Lung microvascular endothelial cell (primary cell): ENCODE measurements around the gene STPG2. TPM values are rescaled to one million over a fixed set of nuclear protein-coding genes. Genes with fewer than 3 reads are reported as not detected.

Experiments
- DNase-seq, 2 donors: peaks; one replicate each; pipeline versions ENCODE4 v3.0.0 to v3.0.0-alpha.2; 2010; ENCODE audit warnings: low read depth in 2 of 2
- total RNA-seq: library from RNA; depleted of rRNA; stranded (reverse); fragments of >200 nt; gene quantifications from 2 replicates; pipeline ENCODE4 v1.2.1, GENCODE V29; 2014

The STPG2 gene
- total RNA-seq = under 0.01 TPM in 1 of 2 replicates, not detected in the other

DNA sequence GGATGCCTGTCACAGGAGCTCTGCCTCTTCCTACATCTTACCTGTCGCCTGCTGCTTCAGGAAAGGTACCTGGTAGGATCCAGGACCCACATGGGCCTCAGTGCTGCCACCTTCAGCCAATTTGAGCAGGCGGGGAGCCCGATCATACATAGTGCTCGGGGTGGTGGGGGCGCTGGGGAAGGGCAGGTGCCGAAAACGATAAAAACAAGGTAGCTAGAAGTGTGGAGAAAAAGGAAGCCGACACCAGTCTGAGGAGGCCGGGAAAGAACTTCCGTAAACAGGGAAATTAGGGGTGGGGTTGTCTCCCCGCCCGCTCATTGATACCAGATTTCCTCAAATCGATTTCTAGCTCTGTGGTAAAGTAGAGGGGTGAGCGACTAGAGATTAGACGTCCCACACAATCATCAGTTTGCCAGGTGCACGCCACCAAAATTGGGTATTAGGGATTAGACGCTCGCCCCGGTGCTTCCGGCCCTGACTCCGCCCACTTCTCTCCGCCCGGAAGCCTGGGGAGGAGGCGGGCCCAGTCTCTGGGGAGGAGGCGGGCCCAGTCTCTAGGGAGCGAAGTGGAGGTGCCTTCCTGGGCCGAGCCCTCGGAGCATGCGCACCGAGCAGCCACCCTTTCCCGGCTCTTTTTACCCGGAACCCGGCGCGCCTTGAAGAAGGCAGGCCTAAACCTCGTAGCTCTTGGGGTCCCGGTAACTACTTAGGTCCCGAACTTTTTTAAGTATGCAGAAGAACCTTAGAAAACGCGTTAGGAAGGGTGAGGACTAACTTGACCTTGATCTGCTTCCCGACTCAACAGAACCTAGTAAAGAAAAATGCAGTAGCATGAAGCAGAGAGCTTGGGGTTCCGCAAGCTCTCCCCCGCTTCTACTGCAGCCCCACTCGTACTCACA, at the start of gene STPG2:
STPG2 (minus strand) TSS at position 476 of the 899 bp plus-strand sequence.
- peak; percentile 77 to 90 for DNase-seq

DNA sequence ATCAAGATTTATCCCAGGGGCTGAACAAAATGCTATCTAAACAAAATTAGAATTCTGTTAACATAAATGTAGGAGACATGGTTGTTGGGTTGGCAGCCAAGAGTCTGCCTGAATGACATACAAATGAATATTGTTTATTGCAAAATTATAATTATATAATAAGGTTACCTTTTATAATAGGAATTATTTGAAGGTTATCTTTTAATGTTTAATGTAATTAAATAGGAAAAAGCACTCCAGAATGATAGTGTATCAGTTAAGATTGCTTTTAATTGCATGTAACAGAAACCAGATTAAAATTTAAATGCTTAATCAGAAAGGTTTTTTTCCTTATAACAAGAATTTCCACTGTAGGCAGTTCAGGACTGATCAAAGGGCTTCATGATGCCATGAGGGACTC, 42.0 kb upstream of the STPG2 start:
- no peak for DNase-seq

DNA sequence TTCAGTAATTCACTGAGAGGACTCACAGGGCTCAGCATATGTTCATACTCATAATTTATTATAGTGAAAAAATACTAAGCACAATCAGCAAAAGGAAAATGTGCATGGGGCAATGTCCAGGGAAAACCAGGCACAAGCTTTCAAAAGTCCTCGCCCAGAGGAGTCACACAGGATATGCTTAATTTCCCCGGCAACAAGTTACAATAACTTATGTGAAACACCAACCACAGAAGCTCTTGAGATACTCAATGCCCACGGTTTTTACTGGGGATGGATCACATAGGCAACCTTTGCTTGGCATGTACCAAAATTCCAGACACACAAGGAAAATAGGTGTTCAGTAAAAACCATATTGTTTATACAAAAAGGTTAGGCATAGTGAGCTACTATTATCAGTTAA, 38.5 kb upstream of the STPG2 start:
- DNase-seq = peak; percentile 18 to 32

DNA sequence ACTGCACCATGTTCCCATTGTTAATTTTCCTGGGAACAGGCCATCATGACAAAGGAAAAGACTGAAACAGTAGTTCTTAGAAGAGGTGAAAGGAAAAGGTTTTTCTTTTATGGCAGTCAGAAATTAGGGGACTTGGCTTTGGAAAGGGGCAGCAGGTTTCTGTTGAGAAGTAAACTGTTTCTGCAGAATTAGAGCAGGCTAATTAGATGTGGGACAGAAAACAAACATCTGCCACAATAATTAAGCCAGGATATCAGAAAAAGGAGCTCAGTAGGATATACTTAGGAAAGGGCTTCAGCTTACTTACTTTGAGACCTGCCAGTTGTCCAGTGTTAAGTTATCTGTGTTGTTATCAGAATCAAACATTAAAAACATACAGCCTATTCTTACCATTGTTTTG, 36.7 kb upstream of the STPG2 start:
- no peak for DNase-seq

DNA sequence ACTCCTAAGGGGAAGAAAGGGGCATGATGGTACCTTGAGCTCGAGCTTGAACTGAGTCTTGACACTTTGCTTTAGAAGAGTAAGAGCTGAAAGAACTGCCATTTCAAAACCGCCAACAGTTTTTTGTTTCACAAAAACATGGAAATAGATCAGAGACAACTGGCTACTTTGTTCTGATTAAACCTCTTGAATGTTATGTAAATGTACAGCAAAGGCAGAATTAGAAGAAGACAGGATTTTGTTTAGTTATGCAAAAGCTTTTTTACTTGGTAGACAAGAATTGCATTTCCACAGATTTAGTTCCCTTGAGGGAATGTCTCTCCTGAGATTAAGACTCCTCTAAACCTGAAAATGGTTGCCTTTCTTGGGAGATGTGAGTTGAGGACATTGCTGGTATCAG, 33.3 kb upstream of the STPG2 start:
- DNase-seq = no peak

DNA sequence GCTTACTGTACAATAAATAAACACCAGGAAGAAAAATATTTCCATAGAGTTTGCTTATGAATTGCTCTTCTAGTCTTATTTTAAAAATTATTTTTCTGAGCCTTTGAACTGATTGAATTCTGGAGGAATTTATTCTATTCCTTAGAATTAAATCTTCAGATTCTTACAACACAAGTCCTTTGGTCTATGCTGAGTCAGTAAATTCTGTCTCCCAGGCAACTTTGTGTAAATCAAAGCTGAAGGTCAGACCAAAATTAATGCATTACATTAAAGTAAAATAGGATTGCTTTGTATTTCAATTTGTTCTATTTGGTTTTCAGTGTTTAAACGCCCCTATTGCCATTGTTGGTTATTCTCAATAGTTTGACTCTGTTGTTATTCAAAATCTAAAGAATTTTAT, 26.8 kb upstream of the STPG2 start:
- no peak for DNase-seq

DNA sequence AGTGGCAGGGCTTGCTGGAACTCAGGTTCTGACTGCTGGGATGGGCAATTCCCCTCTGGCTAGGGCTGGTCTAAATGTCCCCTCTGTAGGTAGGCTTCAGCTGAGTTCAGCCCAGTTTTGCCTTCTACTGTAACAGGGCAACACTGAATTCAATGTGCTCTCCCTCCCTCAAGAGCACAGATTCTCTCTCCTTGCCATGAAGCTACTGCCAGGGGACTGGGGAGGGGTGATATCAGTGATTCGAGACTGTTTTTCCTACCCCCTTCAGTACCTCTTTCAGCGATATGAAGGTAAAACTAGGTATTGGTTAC, 23.4 kb upstream of the STPG2 start:
- DNase-seq = no peak

DNA sequence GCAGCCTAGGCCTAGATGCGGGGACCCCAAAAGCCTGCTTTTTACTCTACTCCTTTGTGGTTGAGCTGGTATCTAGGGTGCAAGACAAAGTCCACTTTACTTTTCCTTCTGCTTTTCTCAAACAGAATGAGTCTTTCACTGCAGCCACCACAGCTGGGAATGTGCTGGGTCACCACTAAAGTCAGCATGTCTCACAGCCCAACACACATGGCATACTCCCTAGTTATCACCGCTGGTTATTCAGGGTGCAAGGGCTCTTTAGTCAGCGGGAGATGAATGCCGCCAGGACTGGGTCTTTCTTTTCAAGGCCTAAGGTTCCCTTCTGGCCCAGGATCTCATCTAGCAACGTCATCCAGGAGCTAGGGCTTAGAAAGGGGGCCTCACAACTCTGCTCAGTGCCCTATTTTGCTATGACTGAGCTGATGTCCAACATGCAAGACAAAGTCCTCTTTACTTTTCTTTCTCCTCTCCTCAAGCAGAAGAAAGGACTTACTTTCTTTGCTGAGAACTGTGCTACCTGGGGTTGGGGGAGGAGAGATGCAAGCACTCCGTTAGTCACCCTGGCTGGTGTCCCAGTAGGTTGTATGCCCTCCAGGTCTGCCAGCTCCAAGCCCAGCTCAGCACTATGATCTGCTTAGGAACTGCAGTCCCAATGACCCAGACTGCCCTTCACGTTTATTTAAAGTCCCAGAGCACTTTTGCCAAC, 22.9 kb upstream of the STPG2 start:
- DNase-seq = no peak

DNA sequence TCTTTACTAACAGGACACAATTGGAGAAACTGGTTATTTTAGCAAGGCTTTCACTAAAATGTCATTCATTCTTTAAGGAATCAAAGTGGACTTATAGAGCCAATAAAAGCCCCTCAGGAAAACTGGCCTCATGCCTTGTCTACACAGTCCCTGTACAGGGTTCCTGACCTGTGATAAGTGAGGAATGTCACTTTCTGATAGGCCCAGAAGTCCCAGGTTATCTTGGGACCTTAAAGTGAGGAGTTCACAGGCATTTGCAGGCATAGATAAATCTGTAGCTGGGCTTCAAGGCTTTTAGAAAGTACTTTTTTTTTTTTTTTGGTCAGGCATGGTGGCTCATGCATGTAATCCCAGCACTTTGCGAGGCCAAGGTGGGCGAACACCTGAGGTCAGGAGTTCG, 19.4 kb upstream of the STPG2 start:
- no peak for DNase-seq

DNA sequence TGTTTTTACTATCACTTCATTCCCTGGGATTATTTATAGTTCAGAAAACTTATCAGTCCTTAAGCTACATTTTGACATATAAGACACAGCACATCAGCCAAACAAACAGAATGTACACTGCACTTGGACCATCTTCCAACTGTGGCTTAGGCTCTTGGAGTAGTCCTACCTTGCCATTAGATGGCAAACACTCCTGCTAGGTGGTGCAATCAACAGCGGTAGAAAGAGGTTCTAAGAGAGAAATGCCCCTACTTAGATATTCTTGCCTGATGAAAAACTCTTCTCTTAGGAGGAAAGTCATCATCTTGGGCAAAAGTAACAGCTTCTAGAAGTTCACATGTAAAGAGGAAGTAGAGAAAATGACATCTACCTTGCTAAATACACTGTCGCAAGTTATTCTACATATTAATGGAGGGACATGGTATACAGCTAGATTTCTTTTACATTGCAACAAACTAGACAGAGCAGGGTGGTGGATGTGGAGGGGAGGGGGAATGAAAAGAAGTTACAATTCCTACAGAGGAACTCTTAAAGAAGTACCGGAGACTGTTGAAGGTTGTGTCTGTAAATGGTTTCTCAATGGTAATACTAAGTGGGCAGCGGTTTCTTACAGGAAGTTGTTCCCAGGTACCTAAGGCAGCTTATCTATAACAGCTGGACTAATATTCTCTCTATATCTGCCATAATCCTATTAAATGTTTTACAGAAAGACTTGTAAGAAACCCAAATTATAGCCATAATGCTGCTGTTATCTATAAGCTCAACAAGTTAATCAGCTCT, 8.1 kb upstream of the STPG2 start:
- DNase-seq = no peak

DNA sequence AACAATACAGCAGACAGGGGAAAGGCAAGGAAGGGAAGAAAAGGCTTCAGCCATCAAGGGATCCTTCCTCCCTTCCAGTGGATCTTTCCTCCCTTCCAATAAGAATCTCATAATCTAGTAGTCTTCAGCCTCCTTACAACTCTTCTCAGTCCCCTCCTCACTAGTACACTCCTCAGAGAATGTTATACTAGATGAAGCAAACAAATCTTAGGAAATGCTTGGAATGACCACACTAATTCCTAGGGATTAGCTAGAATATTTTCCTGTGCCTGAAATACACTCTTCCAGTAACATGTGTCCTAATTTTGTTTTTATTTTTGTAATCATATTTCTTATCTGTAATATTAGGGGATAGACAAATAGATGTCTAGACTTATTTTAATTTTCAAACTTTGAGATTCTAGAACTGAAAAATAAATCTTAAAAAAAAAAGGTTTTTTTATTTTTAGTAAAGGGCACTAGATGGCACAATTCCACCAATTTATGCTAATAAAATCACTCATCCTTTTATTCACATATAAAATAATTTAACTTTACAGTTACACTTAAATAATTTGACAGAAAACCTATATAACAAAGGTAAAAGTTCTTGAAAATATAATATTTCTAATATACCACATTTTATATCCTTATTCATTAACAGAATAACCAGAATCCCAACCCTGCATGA, 7.0 kb upstream of the STPG2 start:
- DNase-seq = peak; percentile 14 to 31

DNA sequence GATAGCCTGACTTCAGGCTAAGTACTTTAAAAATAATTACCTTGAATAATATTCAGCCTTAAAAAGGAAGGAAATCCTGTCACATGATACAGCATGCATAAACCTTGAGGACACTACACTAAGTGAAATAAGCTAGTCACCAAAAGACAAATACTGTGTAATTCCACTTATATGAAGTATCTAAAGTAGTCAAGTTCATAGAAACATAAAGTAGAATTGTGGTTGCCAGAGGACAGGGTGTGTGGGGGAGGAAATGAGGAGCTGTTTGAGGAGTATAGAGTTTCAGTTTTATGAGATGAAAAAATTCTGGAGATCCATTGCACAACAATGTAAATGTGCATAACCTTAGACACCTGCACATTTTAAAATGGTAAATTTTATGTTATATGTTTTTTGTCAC, 5.6 kb upstream of the STPG2 start:
- DNase-seq = peak in 1 of 2 donors; percentile 7

DNA sequence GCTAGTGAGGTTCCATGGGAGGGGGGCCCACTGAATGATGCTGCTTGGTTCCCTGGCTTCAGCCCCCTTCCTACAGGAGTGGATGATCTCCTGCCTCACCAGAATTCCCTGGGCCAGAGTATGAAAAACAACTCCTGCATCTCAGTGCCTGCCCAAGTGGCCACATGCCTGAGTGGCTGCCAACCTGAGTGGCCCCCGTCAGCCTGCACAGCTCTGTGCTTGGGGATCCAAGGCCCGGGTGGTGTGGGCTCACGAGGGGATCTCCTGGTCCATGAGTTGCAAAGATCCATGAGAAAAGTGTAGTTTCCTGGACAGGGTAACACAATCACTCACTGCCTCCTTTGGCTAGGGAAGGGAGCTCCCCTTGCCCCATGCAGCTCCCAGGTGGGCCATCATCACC, 17.1 kb downstream of the STPG2 start:
- no peak for DNase-seq

DNA sequence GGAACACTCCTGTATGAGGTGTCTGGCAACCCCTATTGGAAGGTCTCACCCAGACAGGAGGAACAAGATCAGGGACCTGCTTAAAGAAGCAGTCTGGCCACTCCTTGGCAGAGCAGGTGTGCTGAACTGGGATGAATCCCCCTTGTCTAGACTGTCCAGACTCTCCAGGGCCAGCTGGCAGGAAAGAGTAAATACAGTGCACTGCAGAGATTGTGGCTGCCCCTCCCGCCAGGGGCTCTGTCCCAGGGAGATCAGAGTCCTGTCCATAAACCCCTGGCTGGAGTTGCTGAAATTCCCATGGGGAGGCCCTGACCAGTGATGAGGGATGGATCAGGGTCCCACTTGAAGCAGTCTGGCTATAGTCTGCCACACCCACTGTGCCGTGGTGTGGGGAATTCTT, 17.7 kb downstream of the STPG2 start:
- DNase-seq = no peak

DNA sequence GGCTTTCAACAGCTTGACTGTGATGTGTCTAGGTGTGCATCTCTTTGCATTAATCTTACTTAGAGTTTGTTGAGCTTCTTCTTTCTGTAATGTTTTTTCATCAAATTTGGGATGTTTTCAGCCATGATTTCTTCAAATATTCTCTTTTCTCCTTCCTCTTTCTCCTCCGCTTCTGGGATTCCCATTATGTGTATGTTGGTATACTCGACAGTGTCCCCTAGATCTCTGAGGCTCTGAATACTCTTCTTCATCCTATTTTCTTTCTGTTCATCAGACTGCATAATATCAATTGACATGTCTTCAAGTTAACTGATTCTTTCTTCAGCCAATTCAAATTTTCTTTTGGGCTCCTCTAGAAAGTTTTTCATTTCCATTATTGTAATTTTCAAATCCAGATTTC, 25.9 kb downstream of the STPG2 start:
- DNase-seq = no peak

DNA sequence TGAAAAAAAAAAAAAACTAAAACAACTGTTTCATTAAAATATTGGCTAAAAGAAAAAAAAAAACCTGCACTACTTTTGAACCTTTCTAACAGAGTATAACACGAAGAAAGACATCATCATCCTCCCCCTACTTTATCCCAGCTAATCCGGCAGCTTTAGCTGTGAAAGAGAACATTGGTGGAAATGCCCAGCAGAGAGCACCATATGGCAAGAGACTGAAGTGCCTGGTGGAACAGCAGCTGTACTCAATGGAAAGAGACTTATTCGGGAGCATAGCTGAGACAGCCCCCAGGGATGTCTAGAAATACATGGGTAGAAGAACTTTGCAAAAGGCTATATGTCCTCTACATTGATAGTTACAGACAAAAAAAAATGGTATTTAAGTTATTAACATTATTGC, 30.3 kb downstream of the STPG2 start:
- DNase-seq = peak; percentile 13 to 47

DNA sequence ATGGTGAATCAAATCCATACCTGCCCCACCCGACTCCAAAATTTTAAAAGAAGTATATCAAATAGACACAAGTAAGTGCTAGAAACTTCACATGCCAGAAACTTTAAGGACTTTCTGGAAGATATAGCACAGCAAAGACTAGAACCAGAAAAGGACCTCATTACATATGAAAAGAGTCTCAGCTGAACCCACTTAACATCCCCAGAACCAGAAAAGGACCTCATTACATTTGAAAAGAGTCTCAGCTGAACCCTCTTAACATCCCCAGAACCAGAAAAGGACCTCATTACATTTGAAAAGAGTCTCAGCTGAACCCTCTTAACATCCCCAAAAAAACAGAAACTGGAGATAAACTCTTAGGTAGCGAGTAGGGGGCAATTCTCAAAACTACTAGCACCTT, 32.3 kb downstream of the STPG2 start:
- no peak for DNase-seq

DNA sequence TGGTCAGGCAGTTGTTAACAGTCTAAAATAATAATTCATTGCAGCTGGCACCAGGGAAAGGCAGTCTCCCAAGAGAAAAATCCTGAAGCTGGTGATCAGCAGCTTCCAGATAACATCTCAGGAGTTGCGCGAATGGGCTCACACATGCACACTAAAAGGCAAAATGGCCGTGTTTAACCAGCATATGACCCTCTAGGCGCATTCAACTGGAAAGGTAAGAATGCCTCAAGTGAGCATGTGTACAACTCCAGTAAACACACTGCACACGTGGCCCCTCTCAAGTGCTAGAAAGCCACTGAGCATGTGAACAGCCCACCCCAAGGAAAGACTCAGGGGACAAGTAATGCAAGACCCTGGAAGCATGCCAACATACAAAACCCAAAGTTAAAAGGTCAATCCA, 33.1 kb downstream of the STPG2 start:
- no peak for DNase-seq

DNA sequence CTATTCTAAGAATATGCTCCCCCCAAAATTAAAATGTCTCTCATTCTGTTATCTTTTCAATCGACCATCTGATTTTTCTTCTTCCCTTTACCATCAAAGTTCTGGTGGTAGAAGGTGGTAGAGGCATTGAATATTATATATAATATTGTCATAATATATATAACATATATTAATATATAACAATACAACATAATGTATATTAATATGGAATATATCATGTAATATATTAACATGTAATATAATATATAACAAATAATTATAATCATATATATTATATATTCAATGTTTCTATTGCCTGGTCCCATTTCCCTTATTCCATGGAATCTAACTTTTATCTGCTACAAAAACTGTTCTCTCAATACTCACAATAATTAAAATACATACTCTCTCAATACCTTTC, 40.6 kb downstream of the STPG2 start:
- no peak for DNase-seq

DNA sequence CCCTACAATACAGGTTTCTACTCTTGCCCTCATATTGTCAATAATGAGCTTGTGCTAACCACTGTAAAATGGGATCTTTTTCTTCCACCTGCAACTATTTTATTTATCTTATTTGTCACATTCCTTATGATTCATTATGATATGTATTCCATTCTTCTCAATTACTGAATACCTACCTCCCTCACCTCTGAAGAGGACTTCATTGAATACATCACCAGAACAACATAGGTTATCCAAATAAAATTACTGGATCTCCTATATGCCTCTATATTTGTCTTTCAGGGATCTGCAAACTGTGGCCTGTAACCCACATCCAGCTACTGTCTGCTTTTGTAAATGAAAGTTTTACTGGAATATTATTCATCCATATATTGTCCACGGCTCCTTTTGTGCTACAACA, 41.3 kb downstream of the STPG2 start:
- no peak for DNase-seq

DNA sequence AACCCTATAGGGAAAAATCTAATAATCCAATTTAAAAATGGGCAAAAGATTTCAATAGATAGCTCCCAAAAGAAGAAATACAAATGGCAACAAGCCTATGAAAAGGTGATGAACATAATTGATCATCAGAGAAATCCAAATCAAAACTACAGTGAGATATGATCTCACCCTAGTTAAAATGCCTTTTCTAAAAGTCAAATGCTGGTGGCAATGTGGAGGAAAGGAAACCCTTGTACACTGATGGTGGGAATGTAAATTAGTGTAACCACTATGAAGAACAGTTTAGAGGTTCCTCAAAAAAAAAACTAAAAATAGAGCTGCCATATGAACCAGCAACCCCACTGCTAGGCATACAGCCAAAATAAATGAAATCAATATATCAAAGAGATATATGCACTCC, 44.5 kb downstream of the STPG2 start:
- no peak for DNase-seq

DNA sequence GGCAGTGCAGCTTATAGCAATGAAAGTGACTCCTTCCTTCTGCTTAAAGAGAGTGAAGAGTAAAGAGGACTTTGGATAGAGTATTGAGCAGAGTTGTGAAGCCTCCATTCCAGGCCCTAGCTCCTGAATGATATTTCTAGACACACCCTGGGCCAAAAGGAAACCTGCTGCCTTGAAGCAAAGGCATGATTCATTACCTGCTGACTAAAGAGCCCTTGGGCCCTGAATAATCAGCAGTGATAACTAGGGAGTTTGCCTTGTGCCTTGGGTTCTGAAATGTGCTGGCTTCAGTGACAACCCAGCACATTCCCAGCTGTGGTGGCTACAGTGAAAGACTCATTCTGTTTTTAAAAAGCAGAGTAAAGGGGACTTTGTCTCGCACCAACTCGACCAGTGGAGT, 49.2 kb downstream of the STPG2 start:
- no peak for DNase-seq
